Endodermal cell (in vitro differentiated cells): ENCODE results near the gene LRRFIP1. TPM values are rescaled to one million over a fixed set of nuclear protein-coding genes. Genes with fewer than 3 reads are reported as not detected.

Experiments
- DNase-seq: peaks from one replicate; pipeline ENCODE4 v3.0.0-alpha.2; 2017
- H3K27ac ChIP-seq: 2 replicates; pipeline ENCODE4 v1.5.1; 2013; ENCODE audit warnings: mild to moderate bottlenecking, low read depth, low read length, moderate library complexity
- H3K27me3 ChIP-seq: 2 replicates; pipeline ENCODE4 v1.6.1; 2013; ENCODE audit warnings: mild to moderate bottlenecking, low read length, moderate library complexity; ENCODE audit not compliant: insufficient read depth, control insufficient read depth, poor library complexity, severe bottlenecking
- H3K36me3 ChIP-seq: 2 replicates; pipeline ENCODE4 v1.7.0; 2013; ENCODE audit warnings: mild to moderate bottlenecking, low read length, moderate library complexity; ENCODE audit not compliant: control insufficient read depth, insufficient read depth
- H3K4me1 ChIP-seq: one replicate; pipeline ENCODE4 v1.7.0; 2013; ENCODE audit warnings: low read length; ENCODE audit not compliant: control insufficient read depth, insufficient read depth
- H3K4me3 ChIP-seq: 2 replicates; pipeline ENCODE4 v1.5.1; 2013; ENCODE audit warnings: mild to moderate bottlenecking, low read length, moderate library complexity
- H3K9ac ChIP-seq: 2 replicates; pipeline ENCODE4 v1.6.1; 2013; ENCODE audit warnings: mild to moderate bottlenecking, low read length, moderate library complexity; ENCODE audit not compliant: poor library complexity, severe bottlenecking; ENCODE audit errors: extremely low read depth
- H3K9me3 ChIP-seq: 2 replicates; pipeline ENCODE4 v1.6.1; 2013; ENCODE audit warnings: mild to moderate bottlenecking, low read length, moderate library complexity; ENCODE audit not compliant: control insufficient read depth
- H3K27ac Mint-ChIP-seq: 2 replicates; pipeline ENCODE4 v1.8.0; 2020; ENCODE audit warnings: mixed read lengths
- H3K27me3 Mint-ChIP-seq: 2 replicates; pipeline ENCODE4 v1.8.0; 2021; ENCODE audit warnings: mild to moderate bottlenecking, mixed read lengths; ENCODE audit not compliant: insufficient read depth
- H3K36me3 Mint-ChIP-seq: 2 replicates; pipeline ENCODE4 v1.8.0; 2020; ENCODE audit warnings: low read depth, mixed read lengths
- H3K4me1 Mint-ChIP-seq: 2 replicates; pipeline ENCODE4 v1.8.0; 2020; ENCODE audit warnings: mixed read lengths
- H3K4me3 Mint-ChIP-seq: 2 replicates; pipeline ENCODE4 v1.8.0; 2020; ENCODE audit warnings: mild to moderate bottlenecking, moderate library complexity, mixed read lengths
- H3K9me3 Mint-ChIP-seq: 2 replicates; pipeline ENCODE4 v1.8.0; 2020; ENCODE audit warnings: mild to moderate bottlenecking, mixed read lengths
- WGBS, 2 experiments: methylation state at CpG; one replicate each; pipeline versions ENCODE4 v1.1.5 to v1.1.7; 2013; ENCODE audit warnings: missing lambda C conversion rate in 2 of 2, mixed read lengths in 1 of 2; ENCODE audit not compliant: insufficient coverage in 1 of 2, insufficient read length in 1 of 2; 5-methylcytosine and 5-hydroxymethylcytosine counted together
- total RNA-seq, 2 donors: library from RNA; stranded (reverse); fragmentation: NEBNext Ultra II Directional in 1 of 2; extraction: Animal tissue kit (Norgen Biotek cat#: 25700) in 1 of 2; gene quantifications; 2 replicates in 1 of 2; 3 replicates in 1 of 2; pipeline ENCODE4 v1.2.1, GENCODE V29; 2021
- TF ChIP-seq, protein P1 (sequence below): fragments of 200-600 bp; sonication (generic); conservative IDR thresholded peaks from 2 replicates; pipeline ENCODE4 v1.5.0; 2021; ENCODE audit warnings: antibody characterized with exemption, mild to moderate bottlenecking

LRRFIP1 gene
- total RNA-seq, 2 donors from 2014 or later, result 102 to 132 TPM

DNA sequence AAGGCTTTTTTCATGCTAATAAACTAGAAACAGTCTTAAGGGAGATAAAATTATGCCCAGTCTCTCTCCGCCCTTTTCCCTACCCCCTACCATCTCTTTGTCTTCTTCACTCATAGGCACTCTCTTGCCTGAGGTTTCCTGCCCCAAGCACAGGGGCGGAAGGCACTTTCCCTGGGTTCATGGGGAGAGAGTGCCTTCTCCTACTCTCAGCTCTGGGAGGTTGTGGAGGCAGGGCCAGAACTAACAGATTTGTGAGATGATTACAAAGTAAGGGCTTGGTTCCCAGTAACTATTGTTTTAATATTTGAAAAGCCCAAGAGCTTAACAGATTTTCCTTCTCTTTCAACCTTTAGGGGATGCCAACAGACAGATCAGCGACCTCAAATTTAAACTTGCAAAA is 145.1 kb downstream of the LRRFIP1 start:
- H3K9ac ChIP-seq, result no peak overlapping the region
- H3K9me3 ChIP-seq, result peaks cover 7% of the 10 kb centered on the region
- peaks cover 59% of the 10 kb centered on the region for H3K36me3 Mint-ChIP-seq
- no peak overlapping the region for H3K27ac ChIP-seq
- peaks cover 7% of the 10 kb centered on the region for H3K9me3 Mint-ChIP-seq
- H3K36me3 ChIP-seq, result peaks cover 81% of the 10 kb centered on the region
- no peak for DNase-seq
- no peak overlapping the region for H3K27ac Mint-ChIP-seq
- no peaks in the 10 kb centered on the region for H3K27me3 Mint-ChIP-seq
- H3K4me3 ChIP-seq, result no peak overlapping the region
- peaks cover 3% of the 10 kb centered on the region for H3K4me1 ChIP-seq
- WGBS, 2 experiments, result 80 to 88% methylated on average over 2 to 3 of the region's 3 CpGs
- no peak overlapping the region for H3K4me3 Mint-ChIP-seq
- TF ChIP-seq, protein P1, sequence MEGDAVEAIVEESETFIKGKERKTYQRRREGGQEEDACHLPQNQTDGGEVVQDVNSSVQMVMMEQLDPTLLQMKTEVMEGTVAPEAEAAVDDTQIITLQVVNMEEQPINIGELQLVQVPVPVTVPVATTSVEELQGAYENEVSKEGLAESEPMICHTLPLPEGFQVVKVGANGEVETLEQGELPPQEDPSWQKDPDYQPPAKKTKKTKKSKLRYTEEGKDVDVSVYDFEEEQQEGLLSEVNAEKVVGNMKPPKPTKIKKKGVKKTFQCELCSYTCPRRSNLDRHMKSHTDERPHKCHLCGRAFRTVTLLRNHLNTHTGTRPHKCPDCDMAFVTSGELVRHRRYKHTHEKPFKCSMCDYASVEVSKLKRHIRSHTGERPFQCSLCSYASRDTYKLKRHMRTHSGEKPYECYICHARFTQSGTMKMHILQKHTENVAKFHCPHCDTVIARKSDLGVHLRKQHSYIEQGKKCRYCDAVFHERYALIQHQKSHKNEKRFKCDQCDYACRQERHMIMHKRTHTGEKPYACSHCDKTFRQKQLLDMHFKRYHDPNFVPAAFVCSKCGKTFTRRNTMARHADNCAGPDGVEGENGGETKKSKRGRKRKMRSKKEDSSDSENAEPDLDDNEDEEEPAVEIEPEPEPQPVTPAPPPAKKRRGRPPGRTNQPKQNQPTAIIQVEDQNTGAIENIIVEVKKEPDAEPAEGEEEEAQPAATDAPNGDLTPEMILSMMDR, result no peak
- H3K4me1 Mint-ChIP-seq, result no peaks in the 10 kb centered on the region
- H3K27me3 ChIP-seq, result no peaks in the 10 kb centered on the region

GRCh38 chr2:237773826-237774225 is 146.4 kb downstream of the LRRFIP1 start:
- no peak overlapping the region for H3K27ac ChIP-seq
- H3K9me3 ChIP-seq, result peaks cover 10% of the 10 kb centered on the region
- DNase-seq, result no peak
- TF ChIP-seq, protein P1, result no peak
- peaks cover 9% of the 10 kb centered on the region for H3K9me3 Mint-ChIP-seq
- no peaks in the 10 kb centered on the region for H3K4me1 Mint-ChIP-seq
- no peak overlapping the region for H3K27ac Mint-ChIP-seq
- H3K27me3 ChIP-seq, result no peaks in the 10 kb centered on the region
- 96 to 97% methylated on average over 4 to 15 of the region's 15 CpGs for WGBS, 2 experiments
- H3K36me3 ChIP-seq, result peaks cover 81% of the 10 kb centered on the region
- peaks cover 70% of the 10 kb centered on the region for H3K36me3 Mint-ChIP-seq
- H3K4me1 ChIP-seq, result peaks cover 3% of the 10 kb centered on the region
- H3K27me3 Mint-ChIP-seq, result no peaks in the 10 kb centered on the region
- H3K4me3 ChIP-seq, result no peak overlapping the region
- no peak overlapping the region for H3K9ac ChIP-seq
- no peak overlapping the region for H3K4me3 Mint-ChIP-seq

- WGBS, 2 experiments, result 88 to 89% methylated on average over 11 to 13 of the region's 13 CpGs
- H3K27me3 Mint-ChIP-seq, result no peaks in the 10 kb centered on the region
- H3K4me1 Mint-ChIP-seq, result no peaks in the 10 kb centered on the region
- H3K36me3 Mint-ChIP-seq, result peaks cover 70% of the 10 kb centered on the region
- no peaks in the 10 kb centered on the region for H3K27me3 ChIP-seq
- H3K36me3 ChIP-seq, result peaks cover 81% of the 10 kb centered on the region
- H3K9me3 ChIP-seq, result peaks cover 10% of the 10 kb centered on the region
- H3K4me3 ChIP-seq, result no peak overlapping the region
- H3K27ac ChIP-seq, result no peak overlapping the region
- H3K4me3 Mint-ChIP-seq, result no peak overlapping the region
- peak overlapping the region; percentile 76 for H3K27ac Mint-ChIP-seq
- peak; percentile 90 for DNase-seq
- no peak overlapping the region for H3K9ac ChIP-seq
- TF ChIP-seq, protein P1, result peak; percentile 86
- peaks cover 3% of the 10 kb centered on the region for H3K4me1 ChIP-seq
- peaks cover 9% of the 10 kb centered on the region for H3K9me3 Mint-ChIP-seq
Observed at GRCh38 chr2:237774811-237775553, 147.6 kb downstream of the LRRFIP1 start.
